DND-41 (cell line): Measurements from ENCODE around the gene ESYT3.
"Not testable (repeated sequence)": the region's sequence is repeated elsewhere in the genome, so short reads cannot be mapped to it uniquely, and the experiment has no call there.

ENCODE experiments used
- EZH2 ChIP-seq: IDR thresholded peaks from 3 replicates; pipeline ENCODE4 v1.6.1; 2012; ENCODE audit warnings: borderline replicate concordance, low read depth, mild to moderate bottlenecking, moderate library complexity, low read length, inconsistent platforms; ENCODE audit not compliant: severe bottlenecking
- TF ChIP-seq, protein P1 (sequence below): IDR thresholded peaks from 2 replicates; pipeline ENCODE4 v1.5.1; 2012; ENCODE audit warnings: borderline replicate concordance, low read length, moderate library complexity, mild to moderate bottlenecking; ENCODE audit not compliant: poor library complexity, severe bottlenecking; ENCODE audit errors: extremely low read depth

DNA sequence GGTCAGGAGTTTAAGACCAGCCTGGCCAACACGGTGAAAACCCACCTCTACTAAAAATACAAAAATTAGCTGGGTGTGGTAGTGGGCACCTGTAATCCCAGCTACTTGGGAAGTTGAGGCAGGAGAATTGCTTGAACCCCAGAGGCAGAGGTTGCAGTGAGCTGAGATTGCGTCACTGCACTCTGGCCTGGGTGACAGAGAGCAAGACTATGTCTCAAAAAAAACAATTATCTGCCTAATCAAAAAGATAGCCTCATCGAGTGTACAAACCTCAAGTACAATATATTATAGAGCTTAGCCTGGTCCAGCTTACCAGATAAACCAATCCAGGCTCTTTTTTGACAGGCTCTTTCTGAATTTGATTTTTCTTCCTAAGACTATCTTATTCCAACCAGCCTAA is 61.2 kb downstream of the ESYT3 start:
- TF ChIP-seq, protein P1, sequence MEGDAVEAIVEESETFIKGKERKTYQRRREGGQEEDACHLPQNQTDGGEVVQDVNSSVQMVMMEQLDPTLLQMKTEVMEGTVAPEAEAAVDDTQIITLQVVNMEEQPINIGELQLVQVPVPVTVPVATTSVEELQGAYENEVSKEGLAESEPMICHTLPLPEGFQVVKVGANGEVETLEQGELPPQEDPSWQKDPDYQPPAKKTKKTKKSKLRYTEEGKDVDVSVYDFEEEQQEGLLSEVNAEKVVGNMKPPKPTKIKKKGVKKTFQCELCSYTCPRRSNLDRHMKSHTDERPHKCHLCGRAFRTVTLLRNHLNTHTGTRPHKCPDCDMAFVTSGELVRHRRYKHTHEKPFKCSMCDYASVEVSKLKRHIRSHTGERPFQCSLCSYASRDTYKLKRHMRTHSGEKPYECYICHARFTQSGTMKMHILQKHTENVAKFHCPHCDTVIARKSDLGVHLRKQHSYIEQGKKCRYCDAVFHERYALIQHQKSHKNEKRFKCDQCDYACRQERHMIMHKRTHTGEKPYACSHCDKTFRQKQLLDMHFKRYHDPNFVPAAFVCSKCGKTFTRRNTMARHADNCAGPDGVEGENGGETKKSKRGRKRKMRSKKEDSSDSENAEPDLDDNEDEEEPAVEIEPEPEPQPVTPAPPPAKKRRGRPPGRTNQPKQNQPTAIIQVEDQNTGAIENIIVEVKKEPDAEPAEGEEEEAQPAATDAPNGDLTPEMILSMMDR = not testable (repeated sequence)
- not testable (repeated sequence) for TF ChIP-seq EZH2
